Activated T-cell treated with anti-CD3 and anti-CD28 coated beads for 48 hours (primary cell): Measurements from ENCODE around the gene ARHGAP15.

Experiments
- DNase-seq: peaks from one replicate; pipeline ENCODE4 v3.0.0-alpha.2; 2020; ENCODE audit warnings: low read depth

The ARHGAP15 gene

GRCh38 chr2:143726151-143726845 is 597.1 kb downstream of the ARHGAP15 start:
- no peak for DNase-seq

DNA sequence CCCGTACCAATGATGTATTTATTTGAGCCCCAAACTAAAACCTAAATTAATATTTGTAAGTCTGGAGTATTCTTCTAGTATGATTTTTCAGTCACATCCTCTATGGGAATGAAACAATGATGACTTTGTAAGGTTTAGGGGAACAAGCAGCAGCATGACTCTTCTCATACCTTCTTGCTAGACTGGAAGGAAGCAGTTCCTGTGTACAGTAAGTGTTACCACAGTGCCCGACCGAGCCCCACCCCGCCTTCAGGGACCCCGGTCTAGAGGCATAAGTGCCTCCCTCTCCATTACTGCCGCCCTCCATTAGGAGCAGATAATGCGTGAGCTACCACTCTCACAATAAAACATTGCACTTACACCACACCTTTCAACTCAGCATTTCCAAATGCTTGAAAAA is 599.3 kb downstream of the ARHGAP15 start:
- DNase-seq: no peak

DNA sequence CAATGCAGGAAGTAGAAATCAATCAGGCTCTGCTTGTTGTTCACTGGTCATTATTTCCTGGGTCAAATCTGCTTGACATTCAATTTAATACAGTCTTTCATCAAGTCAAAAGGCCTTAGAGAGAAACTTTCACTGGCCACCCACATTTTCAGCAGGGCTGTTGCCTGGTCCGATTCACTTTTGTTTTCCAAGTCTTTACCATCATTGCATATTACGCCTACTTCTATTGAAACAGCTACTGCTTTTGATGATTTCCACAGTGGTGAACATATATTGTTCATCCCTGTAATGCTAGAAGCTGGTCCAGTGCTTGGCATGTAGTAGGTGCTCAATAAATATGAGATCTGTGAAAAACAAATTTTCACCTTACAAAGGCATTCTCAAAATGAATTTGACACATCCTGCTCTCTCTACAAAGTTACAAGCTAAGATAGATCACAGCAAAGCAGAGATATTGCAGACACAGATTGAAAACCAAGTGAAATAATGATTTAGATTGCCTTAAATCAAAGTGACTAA is 600.1 kb downstream of the ARHGAP15 start:
- no peak for DNase-seq

- no peak for DNase-seq
Measured at GRCh38 chr2:143730155-143730952, 601.1 kb downstream of the ARHGAP15 start.

DNA sequence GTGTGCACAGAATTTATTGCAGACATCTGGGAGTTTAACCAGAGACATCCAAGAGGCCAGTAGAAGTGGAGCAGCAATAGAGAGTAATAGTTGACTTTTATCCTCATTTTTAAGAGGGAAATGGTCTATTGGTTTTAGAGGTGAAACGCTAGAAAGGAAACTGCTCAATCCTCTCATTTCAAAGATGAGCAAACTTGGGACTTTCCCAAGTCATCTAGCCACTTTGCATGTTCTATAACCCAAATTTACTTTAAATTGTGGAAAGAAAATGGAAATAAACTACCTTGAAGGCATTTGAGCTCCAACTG is 601.7 kb downstream of the ARHGAP15 start:
- no peak for DNase-seq

- DNase-seq: no peak
Measured at GRCh38 chr2:143732076-143732475, 602.9 kb downstream of the ARHGAP15 start.

- no peak for DNase-seq
Measured at GRCh38 chr2:143732871-143733270, 603.7 kb downstream of the ARHGAP15 start.

DNA sequence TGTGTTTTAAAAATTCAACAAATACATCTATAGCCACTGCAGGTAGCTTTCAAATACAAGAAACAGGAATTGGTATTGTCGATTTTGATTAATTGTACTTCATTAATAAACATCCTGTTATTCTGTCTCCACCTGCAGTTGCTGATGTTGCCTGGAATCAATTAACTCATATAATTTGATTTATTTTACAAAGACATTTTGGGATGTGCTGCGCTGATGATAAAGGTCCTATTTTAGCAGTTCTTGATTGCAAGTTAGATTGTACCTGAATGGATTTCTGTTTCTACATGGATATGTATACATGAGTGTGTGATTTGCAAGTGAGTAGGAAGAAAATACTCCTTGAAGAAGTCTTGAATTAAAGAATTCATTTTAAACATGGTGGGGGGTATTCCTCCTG is 605.3 kb downstream of the ARHGAP15 start:
- no peak for DNase-seq

GRCh38 chr2:143736904-143737303 is 607.7 kb downstream of the ARHGAP15 start:
- no peak for DNase-seq

- DNase-seq: no peak
Measured at GRCh38 chr2:143740431-143740830, 611.2 kb downstream of the ARHGAP15 start.

DNA sequence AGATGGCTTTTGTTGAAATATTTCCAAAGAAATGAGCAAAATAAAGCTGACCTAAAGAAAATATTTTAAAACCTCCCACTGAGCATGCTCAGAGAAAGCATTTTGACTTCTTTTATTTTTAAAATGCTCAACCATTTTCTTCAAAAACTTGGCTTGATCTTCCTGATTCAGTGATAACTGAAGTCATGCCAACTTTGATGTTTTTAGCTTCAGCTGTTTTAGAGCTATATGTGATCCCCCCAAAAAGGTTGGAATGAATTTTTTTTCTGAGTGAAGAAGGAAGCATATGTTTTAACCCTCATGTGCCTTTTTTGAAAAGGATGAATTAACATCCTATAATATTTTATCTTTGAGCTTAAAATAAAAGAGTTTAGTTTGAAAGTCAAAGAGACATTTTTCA is 612.0 kb downstream of the ARHGAP15 start:
- DNase-seq: no peak

DNA sequence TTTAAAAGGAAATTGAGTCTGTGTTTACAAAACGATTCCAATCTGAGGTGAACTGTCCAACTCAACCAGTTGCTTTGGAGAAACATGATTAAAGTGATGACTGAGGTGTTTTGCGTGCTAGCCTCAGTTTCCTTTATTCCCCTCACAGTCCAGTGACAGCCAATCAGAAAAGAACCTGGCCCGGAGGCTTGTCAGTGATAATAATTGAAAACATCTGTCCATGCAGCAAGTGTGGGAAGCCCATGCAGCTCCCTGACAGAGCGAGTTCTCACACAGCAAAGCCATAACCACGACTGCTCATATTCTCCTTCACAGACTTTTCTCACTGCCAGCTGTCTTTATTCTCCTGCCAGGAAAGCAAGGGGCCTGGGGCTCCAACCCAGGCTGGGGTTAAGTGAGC is 613.4 kb downstream of the ARHGAP15 start:
- no peak for DNase-seq

GRCh38 chr2:143744114-143744513 is 614.9 kb downstream of the ARHGAP15 start:
- no peak for DNase-seq

GRCh38 chr2:143745060-143745459 is 615.8 kb downstream of the ARHGAP15 start:
- no peak for DNase-seq

DNA sequence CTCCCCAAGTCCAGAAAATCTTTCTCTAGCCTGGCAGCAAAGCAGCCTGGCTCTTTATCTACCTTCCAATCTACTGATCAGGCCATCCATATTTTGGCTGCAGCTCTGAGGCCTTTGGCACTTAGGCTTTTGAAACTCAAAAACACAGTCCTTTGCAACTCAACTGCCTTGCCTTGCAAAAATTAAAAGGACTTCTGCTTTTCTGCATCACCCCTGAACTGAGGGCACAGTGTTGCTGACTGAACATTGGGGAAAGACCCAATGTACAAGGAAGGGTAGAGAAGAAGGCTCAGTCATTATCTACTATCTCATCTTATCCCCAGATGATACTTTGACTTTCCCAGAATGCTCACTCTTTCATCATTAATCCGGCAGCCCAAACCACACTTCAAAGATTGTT is 625.5 kb downstream of the ARHGAP15 start:
- DNase-seq: no peak

GRCh38 chr2:143758629-143759330 is 629.6 kb downstream of the ARHGAP15 start:
- DNase-seq: no peak

GRCh38 chr2:143759455-143759854 is 630.2 kb downstream of the ARHGAP15 start:
- DNase-seq: no peak

DNA sequence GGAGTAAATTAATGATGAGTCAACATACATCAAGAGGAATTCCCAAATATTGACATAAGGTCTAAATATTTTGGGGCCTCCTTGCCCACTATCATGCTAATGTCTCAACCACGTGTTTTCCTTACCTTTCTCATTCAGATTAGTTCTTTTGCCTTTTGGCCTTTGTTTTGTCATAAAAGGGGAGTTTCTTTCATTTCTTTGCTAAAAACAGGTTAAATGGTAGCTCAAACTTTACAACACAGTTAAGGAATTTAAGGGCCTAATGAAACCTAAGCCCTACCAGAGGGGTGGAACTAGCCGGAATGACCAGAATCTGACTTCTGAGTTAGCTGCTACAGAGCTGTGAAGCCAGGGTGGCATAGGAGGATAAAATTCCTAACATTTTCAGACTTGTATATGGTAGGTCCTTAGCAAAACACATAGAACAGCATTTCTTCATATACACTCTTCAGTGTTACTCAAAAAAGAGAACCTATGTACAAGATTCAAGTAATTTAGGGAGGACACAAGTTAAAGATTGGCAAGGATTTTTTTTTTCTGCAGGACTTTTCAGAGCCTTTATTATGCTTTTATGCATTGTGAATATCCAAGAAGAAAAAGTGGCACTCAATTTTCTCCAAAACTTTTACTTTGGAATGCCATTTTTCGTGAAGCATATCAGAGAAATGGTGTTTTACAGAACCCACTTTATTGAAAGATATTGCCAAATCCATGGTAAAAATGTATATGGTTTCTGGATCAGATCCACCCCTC is 633.1 kb downstream of the ARHGAP15 start:
- no peak for DNase-seq

DNA sequence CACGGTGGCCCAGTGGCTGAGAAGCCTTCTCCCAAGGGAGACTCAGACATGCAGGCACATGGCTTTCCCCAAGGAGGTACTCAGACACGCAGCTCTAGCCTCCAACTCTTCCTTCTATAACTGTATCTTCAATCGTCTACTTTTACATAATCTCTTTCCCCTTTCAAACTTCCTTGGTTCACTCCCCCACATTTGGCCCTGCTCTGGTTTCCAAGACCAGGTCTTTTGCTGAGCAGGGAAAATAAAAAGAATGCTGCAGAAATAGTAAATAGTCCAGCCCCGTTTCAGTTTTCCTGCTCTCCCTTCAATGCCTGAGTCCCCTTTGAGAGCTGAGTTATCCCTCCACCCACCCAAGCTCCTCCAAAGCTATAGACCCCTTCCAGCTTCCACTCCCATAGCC is 635.0 kb downstream of the ARHGAP15 start:
- no peak for DNase-seq

GRCh38 chr2:143764706-143765105 is 635.5 kb downstream of the ARHGAP15 start:
- no peak for DNase-seq

DNA sequence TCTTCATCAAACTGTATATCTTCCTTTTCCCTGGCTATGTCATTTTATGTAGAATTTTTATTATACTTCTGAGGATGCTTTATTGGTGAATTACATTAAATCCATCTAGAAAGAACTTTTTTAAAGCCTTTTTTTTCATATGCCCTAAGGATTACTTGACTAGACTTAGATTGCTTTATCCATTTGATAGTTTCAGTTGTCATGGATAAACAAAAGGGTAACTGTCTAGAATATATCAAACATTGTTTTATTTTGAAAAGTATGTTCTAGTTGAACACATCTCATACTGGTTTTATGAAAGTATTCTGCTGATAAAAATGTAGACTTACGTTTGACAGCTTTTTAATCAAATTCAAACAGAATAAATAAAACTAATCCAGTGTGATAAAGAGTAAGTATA is 639.8 kb downstream of the ARHGAP15 start:
- DNase-seq: no peak

DNA sequence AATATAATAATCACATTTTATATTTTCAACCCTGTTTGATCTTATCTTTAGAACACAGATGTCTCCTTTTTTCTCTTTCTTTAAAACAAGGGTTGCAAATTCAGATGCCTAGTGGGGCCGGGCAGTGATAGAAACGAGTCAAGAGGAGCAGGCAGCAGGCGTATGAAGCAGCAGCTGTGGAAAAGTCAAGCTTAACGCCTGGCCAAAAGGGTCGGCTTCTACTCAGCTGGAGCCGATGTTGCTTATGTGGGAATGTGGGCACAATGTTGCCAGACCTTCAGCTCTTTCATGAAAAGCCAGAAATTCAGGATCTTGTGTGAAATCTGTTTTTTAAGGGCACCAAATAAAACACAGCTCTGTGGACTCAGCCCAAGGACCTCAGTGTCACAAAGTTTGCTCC is 642.7 kb downstream of the ARHGAP15 start:
- no peak for DNase-seq
